ENCODE data around the gene RASSF5. TPM values are rescaled to one million over a fixed set of nuclear protein-coding genes. Genes with fewer than 3 reads are reported as not detected.

RASSF5 gene
- total and polyA plus RNA-seq, 2 experiments from 2014 or later, result 0.48 to 4.4 TPM

GRCh38 chr1:206637605-206638004 is 130.3 kb downstream of the RASSF5 start (continued):
- TF ChIP-seq ZNF462 (CRISPR knock-in tag; IDR thresholded peaks at IDR 0.05), result no peak

Small RNA genes within 50 kb of the gene (microRNA-seq; reads per million reads assigned to microRNA genes)
- gene MIR6769B, result not detected

Small RNA genes within 50 kb of the gene (small RNA-seq; reads per million reads assigned to genes)
- not detected for gene MIR6769B (ENCODE audit: low replicate concordance)

Other genes with a start within 250 kb of the RASSF5 start
- 7.1 and 11.1 TPM in 2 replicates for gene IKBKE, start 37.1 kb upstream of the RASSF5 start, total RNA-seq (2014; rRNA removed; shearing (Covaris generic))
- gene IKBKE, start 37.1 kb upstream of the RASSF5 start, polyA plus RNA-seq (2016; fragmentation: Nextera tagmentation; extraction: Ambion mirVana), result 3.3 and 4.8 TPM in 2 replicates
- gene EIF2D, start 104.9 kb downstream of the RASSF5 start, total RNA-seq (2014; rRNA removed; shearing (Covaris generic)), result 26.0 and 34.8 TPM in 2 replicates
- gene EIF2D, start 104.9 kb downstream of the RASSF5 start, polyA plus RNA-seq (2016; fragmentation: Nextera tagmentation; extraction: Ambion mirVana), result 18.7 and 25.1 TPM in 2 replicates
- 8.5 and 9.5 TPM in 2 replicates for gene DYRK3, start 128.0 kb downstream of the RASSF5 start, total RNA-seq (2014; rRNA removed; shearing (Covaris generic))
- gene DYRK3, start 128.0 kb downstream of the RASSF5 start, polyA plus RNA-seq (2016; fragmentation: Nextera tagmentation; extraction: Ambion mirVana), result 1.8 and 2.9 TPM in 2 replicates
- gene MAPKAPK2, start 177.4 kb downstream of the RASSF5 start, total RNA-seq (2014; rRNA removed; shearing (Covaris generic)), result 30.4 and 32.1 TPM in 2 replicates
- 9.6 and 10.1 TPM in 2 replicates for gene MAPKAPK2, start 177.4 kb downstream of the RASSF5 start, polyA plus RNA-seq (2016; fragmentation: Nextera tagmentation; extraction: Ambion mirVana)